CD4-positive, alpha-beta T cell (primary cell): ENCODE results near the gene TREML2. TPM values are rescaled to one million over a fixed set of nuclear protein-coding genes. Genes with fewer than 3 reads are reported as not detected.
A peak's percentile ranks its signal among the peaks of the same experiment; 100 is the strongest.

Experiments used
- ATAC-seq: fragments of 200-7000 bp; cut with Tn5 transposase; one replicate; pipeline ENCODE4 v1.10.0; 2022; ENCODE audit warnings: mild to moderate bottlenecking; ENCODE audit not compliant: poor library complexity
- CTCF ChIA-PET: fragments of 350-600 bp; sonication (Branson Sonifier 250); formaldehyde crosslinking; loops from one replicate; lab custom pipeline; 2021; ENCODE audit warnings: antibody characterized with exemption, inconsistent platforms; lab: Charles Lee
- POLR2A ChIA-PET: fragments of 350-600 bp; sonication (Branson Sonifier 250); formaldehyde crosslinking; loops from one replicate; lab custom pipeline; 2021; ENCODE audit warnings: antibody characterized with exemption, inconsistent platforms; lab: Charles Lee
- DNase-seq, 14 experiments: peaks; one replicate each; pipeline ENCODE4 v3.0.0-alpha.2; 2013 to 2020; ENCODE audit warnings: mixed read lengths in 2 of 14
- H3K27ac ChIP-seq, 2 donors: one replicate each; pipeline versions ENCODE4 v1.5.1 to v1.7.0; 2013; ENCODE audit warnings: low read length in 2 of 2, low read depth in 1 of 2, mild to moderate bottlenecking in 1 of 2
- H3K27me3 ChIP-seq, 2 experiments: 1 replicate in 1 of 2; 2 replicates in 1 of 2; pipeline versions ENCODE4 v1.6.1 to v1.7.0; 2013; ENCODE audit warnings: low read length in 2 of 2, control low read depth in 1 of 2, mild to moderate bottlenecking in 1 of 2, moderate library complexity in 1 of 2; ENCODE audit not compliant: insufficient read depth in 2 of 2, control insufficient read depth in 1 of 2
- H3K36me3 ChIP-seq: one replicate; pipeline ENCODE4 v1.6.1; 2013; ENCODE audit warnings: low read length, control low read depth; ENCODE audit not compliant: insufficient read depth
- H3K4me1 ChIP-seq: one replicate; pipeline ENCODE4 v1.6.1; 2013; ENCODE audit warnings: low read length, control low read depth; ENCODE audit not compliant: insufficient read depth
- H3K4me3 ChIP-seq: one replicate; pipeline ENCODE4 v1.5.1; 2013; ENCODE audit warnings: mild to moderate bottlenecking, low read length, moderate library complexity
- H3K9me3 ChIP-seq, 2 experiments: 1 replicate in 1 of 2; 2 replicates in 1 of 2; pipeline versions ENCODE4 v1.6.1 to v1.7.0; 2013; ENCODE audit warnings: low read length in 2 of 2, mild to moderate bottlenecking in 2 of 2, control low read depth in 1 of 2, moderate library complexity in 1 of 2; ENCODE audit not compliant: control insufficient read depth in 1 of 2, insufficient read depth in 1 of 2
- H3K27ac Mint-ChIP-seq: one replicate; pipeline ENCODE4 v1.8.0; 2020; ENCODE audit warnings: mixed read lengths
- H3K27me3 Mint-ChIP-seq: one replicate; pipeline ENCODE4 v1.8.0; 2021; ENCODE audit warnings: mixed read lengths
- H3K36me3 Mint-ChIP-seq: one replicate; pipeline ENCODE4 v1.8.0; 2021; ENCODE audit warnings: low read depth, mixed read lengths
- H3K4me1 Mint-ChIP-seq: one replicate; pipeline ENCODE4 v1.8.0; 2021; ENCODE audit warnings: low read depth, mixed read lengths
- H3K4me3 Mint-ChIP-seq: one replicate; pipeline ENCODE4 v1.8.0; 2020; ENCODE audit warnings: mild to moderate bottlenecking, mixed read lengths
- H3K9me3 Mint-ChIP-seq: one replicate; pipeline ENCODE4 v1.8.0; 2020; ENCODE audit warnings: mixed read lengths
- CTCF ChIP-seq: fragments of 200-600 bp; IDR thresholded peaks from one replicate; pipeline ENCODE4 v1.8.0; 2022; ENCODE audit warnings: antibody characterized with exemption, mild to moderate bottlenecking
- intact Hi-C, 2 experiments: fragments of 100-400 bp; cut with DNase I in 1 of 2; cut with micrococcal nuclease in 1 of 2; formaldehyde crosslinking; loops; one replicate each; pipeline versions ENCODE4 v1.15.1 to v1.9.0; 2023 to 2025; cut with DNase I, micrococcal nuclease
- total RNA-seq, 174 experiments: library from RNA in 2 of 174; stranded (reverse) in 2 of 174; gene quantifications; one replicate each; pipeline ENCODE4 v1.2.3 and lab custom pipeline; 2021 to 2026

Gene TREML2
- total RNA-seq, 2 experiments from 2014 or later, result 0.78 to 0.91 TPM

DNA sequence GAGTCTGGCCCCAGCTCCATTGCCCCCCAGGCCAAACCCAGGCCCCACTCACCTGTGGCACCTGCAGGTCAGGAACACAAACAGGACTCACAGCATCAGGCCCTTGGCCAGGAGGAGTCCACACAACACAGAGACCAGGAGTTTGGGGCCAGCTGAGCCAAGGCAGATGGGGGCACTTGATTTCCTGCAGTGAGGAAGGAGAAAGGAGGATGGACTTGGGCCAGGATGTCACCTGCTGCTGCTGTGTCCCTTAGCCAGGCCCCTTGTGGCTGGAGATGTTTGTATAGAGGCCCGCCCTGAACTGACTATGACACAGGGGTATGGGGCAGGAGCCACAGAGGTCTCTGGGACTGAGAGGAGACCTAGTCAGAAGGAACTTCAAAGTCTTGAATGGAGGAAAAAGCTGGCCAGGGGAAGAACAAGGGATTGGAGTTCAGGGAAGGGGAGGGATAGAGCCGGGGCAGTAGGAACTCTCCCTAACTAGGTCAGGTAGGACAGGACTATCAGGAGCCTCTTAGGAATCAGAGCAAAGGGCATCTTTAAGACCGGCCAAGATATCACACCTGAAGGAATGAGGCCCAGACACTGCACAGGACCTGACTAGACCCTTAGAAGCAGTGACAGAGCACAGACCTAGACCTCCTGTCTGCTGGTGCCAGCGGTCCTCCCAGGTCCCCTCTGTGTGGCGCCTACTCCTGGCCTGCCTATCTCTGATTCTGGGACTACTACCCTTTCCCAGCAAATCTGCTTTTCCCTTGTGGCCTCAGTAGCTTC is 8.8 kb upstream of the TREML2 start:
- CTCF ChIA-PET, result no interaction called here
- Mint-ChIP-seq H3K4me1 (peaks cover 6% of the 10 kb centered on the region), H3K36me3 (no peaks in the 10 kb centered on the region), H3K4me3 (no peak overlapping the region), H3K27ac (no peak overlapping the region), H3K27me3 (no peaks in the 10 kb centered on the region), H3K9me3 (peaks cover 4% of the 10 kb centered on the region)
- Histone ChIP-seq H3K27me3 (no peaks in the 10 kb centered on the region), H3K9me3 (peaks cover 0 to 6% of the 10 kb centered on the region in 2 experiments), H3K36me3 (no peaks in the 10 kb centered on the region), H3K4me1 (no peaks in the 10 kb centered on the region), H3K4me3 (no peak overlapping the region), H3K27ac (no peak overlapping the region)
- intact Hi-C loops, result no loop called here
- no peak for ATAC-seq
- POLR2A ChIA-PET, result interaction anchor here (0.6 to 1.6 kb wide), 2 partner anchors 9 to 31 kb away, joined by 3 to 4 read pairs; no protein-coding TSS in a partner anchor
- TF ChIP-seq CTCF, result no peak
- DNase-seq, result no peak

DNA sequence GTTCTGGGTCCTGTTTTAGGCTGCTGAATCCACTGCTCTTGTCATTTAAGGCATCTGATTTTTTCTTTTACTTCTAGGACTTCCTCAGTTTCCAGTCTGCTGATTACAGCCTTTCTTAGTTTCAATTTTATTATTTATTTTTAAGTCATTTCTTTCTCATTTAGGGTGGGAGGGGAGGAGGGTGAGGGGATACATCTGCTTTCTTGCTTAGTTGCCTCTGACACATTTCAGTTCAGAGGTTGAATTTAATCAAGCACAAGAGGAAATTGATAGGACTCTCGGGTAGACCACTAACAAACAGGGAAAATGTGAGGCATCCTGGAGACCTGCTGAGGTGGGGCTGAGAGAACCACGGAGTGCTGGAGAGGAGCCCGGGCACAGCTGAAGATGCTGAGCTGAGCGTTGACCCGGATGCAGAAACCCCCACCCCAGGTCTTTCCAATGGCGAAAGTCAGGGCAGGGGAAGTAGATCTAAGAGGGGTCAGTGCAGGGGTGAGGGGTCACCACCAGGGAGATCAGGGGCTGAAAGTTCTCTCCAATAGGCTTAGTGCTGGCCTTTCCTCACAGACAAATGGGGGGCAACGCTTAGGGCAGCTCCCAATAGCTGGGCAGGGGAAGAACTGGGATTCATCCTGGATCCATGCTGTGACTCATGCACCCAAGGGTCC is 7.6 kb upstream of the TREML2 start:
- H3K27ac Mint-ChIP-seq, result no peak overlapping the region
- no peak overlapping the region for H3K4me3 Mint-ChIP-seq
- POLR2A ChIA-PET, result no interaction called here

DNA sequence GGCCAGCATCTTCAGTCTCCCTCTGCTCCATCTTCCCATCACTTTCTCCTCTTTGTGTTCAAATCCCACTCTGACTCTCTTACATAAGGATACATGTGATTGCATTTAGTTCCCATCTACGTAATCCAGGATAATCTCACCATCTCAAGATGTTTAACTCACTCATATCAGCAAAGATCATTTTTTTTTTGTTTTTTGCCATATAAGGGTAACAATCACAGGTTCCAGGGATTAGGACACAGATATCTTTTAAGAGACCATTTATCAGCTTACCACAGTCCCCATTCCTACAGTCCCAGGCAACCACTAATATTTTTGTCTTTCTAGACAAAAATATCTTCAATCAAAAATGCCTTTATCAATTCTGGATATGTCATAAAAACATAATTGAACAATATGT is 3.2 kb upstream of the TREML2 start:
- Histone ChIP-seq H3K4me3 (no peak overlapping the region), H3K27ac (no peak overlapping the region), H3K9me3 (no peaks in the 10 kb centered on the region), H3K36me3 (no peaks in the 10 kb centered on the region), H3K4me1 (peaks cover 44% of the 10 kb centered on the region), H3K27me3 (no peaks in the 10 kb centered on the region)
- peaks cover 3% of the 10 kb centered on the region for H3K9me3 Mint-ChIP-seq
- peaks cover 48% of the 10 kb centered on the region for H3K4me1 Mint-ChIP-seq
- peak overlapping the region; percentile 100 for H3K27ac Mint-ChIP-seq
- no peak for DNase-seq
- CTCF ChIA-PET, result no interaction called here
- ATAC-seq, result no peak
- no peaks in the 10 kb centered on the region for H3K36me3 Mint-ChIP-seq
- POLR2A ChIA-PET, result interaction anchor here (0.7 kb wide), 1 partner anchor 132 kb away, joined by 3 read pairs; the partner anchor contains the start of gene OARD1
- no peak for TF ChIP-seq CTCF
- intact Hi-C loops, result no loop called here
- H3K4me3 Mint-ChIP-seq, result no peak overlapping the region
- H3K27me3 Mint-ChIP-seq, result no peaks in the 10 kb centered on the region

More for the DNA sequence above, 7.6 kb upstream of the TREML2 start:
- H3K27me3 Mint-ChIP-seq, result no peaks in the 10 kb centered on the region
- no peaks in the 10 kb centered on the region for H3K9me3 ChIP-seq
- no peaks in the 10 kb centered on the region for H3K36me3 Mint-ChIP-seq
- intact Hi-C loops, result no loop called here
- no peak for ATAC-seq
- peaks cover 4% of the 10 kb centered on the region for H3K4me1 ChIP-seq
- H3K4me1 Mint-ChIP-seq, result peaks cover 13% of the 10 kb centered on the region
- peaks cover 3% of the 10 kb centered on the region for H3K9me3 Mint-ChIP-seq
- no peak overlapping the region for H3K4me3 ChIP-seq
- no peak overlapping the region for H3K27ac ChIP-seq
- no peak for DNase-seq
- H3K27me3 ChIP-seq, result no peaks in the 10 kb centered on the region
- TF ChIP-seq CTCF, result no peak
- CTCF ChIA-PET, result no interaction called here
- no peaks in the 10 kb centered on the region for H3K36me3 ChIP-seq
